ENCODE results near the gene MMP17.

Gene MMP17

DNA sequence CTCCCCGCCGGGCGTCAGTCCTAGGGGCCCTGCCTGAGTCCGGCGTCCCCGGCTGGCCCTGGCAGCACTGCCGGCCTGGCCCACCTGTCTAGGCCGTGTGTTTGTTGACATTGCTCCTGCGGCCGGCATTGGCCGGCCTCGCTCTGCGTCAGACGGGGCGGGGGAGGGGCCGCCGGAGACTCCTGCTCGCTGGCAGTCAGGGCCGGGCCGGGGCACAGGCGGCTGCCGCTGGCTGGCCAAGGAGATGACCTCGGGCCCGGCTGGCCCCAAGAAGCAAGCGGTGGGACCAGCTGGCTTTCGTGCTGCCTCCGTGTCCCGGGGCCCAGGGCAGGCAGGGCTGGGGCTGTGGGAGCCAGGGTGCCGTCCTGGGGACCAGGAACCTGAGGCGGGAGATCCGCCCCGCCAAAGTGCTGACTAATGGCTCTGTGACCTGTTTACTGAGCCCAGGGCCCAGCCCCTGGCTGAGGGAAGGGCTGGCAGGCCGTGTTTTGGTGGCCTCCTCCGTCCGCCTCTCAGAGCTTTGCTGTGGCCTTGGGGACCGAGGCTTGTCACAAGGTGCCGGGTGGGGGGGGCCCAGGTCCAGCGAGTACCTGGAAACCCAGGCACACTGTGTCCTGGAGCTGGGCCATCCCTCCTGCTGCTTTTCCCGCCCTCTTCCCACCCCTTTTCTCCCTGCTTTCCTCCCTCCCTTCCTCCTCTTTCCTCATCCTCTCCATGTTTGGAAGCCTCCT lies 68.1 kb downstream of the MMP17 start:
- no peak for DNase-seq

- no peak for DNase-seq
Observed at GRCh38 chr12:131896811-131897270, 68.6 kb downstream of the MMP17 start.

DNA sequence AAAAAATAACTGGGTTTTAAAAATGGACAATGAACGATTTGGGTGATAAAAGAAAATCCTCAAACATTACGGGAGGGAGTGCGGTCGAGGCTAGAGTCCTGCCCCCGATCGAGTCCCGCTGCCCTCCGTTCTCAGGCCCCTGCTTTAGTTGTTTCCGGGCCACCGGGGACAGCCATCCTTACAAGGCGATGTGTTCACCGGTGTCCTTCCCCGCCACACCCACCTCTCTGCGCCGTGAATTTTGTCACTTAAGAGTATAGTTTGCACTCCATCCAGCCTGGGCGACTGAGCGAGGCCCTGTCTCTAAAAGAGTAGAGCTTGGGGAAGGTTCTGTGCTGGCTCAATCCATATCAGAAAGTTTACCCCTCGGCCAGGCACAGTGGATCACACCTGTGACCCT lies 69.1 kb downstream of the MMP17 start:
- no peak for DNase-seq

GRCh38 chr12:131897875-131898274 lies 69.7 kb downstream of the MMP17 start:
- no peak for DNase-seq

- no peak for DNase-seq
Observed at GRCh38 chr12:131900397-131900796, 72.2 kb downstream of the MMP17 start.

All from NCI-H187 treated with DMSO at 0.1 percent for 48 hours (cell line).